Measurements from ENCODE around the gene TCAP.

TCAP gene

GRCh38 chr17:39658760-39659159 is 6.4 kb upstream of the TCAP start:
- no peak for DNase-seq (ENCODE audit: extremely low read depth, low read depth)
- TF ChIP-seq CTCF (IDR thresholded peaks at IDR 0.05; ENCODE audit: low read depth, low read length, missing control alignments), result no peak
- no peak overlapping the region for H3K4me3 ChIP-seq (replicated peaks; ENCODE audit: low read depth, low read length)

- no peak overlapping the region for H3K4me3 ChIP-seq (replicated peaks; ENCODE audit: low read depth, low read length)
- TF ChIP-seq CTCF (IDR thresholded peaks at IDR 0.05; ENCODE audit: low read depth, low read length, missing control alignments), result no peak
- DNase-seq (ENCODE audit: extremely low read depth, low read depth), result no peak
Observed at GRCh38 chr17:39659279-39660010, 5.7 kb upstream of the TCAP start.

- no peak for TF ChIP-seq CTCF (IDR thresholded peaks at IDR 0.05; ENCODE audit: low read depth, low read length, missing control alignments)
- no peak for DNase-seq (ENCODE audit: extremely low read depth, low read depth)
- H3K4me3 ChIP-seq (replicated peaks; ENCODE audit: low read depth, low read length), result no peak overlapping the region
Observed at GRCh38 chr17:39660011-39660360, 5.2 kb upstream of the TCAP start.

GRCh38 chr17:39660397-39661385 is 4.5 kb upstream of the TCAP start:
- no peak for TF ChIP-seq CTCF (IDR thresholded peaks at IDR 0.05; ENCODE audit: low read depth, low read length, missing control alignments)
- DNase-seq (ENCODE audit: extremely low read depth, low read depth), result no peak
- H3K4me3 ChIP-seq (replicated peaks; ENCODE audit: low read depth, low read length), result no peak overlapping the region

GRCh38 chr17:39661744-39662541 is 3.2 kb upstream of the TCAP start:
- TF ChIP-seq CTCF (IDR thresholded peaks at IDR 0.05; ENCODE audit: low read depth, low read length, missing control alignments), result no peak
- no peak overlapping the region for H3K4me3 ChIP-seq (replicated peaks; ENCODE audit: low read depth, low read length)
- no peak for DNase-seq (ENCODE audit: extremely low read depth, low read depth)

- DNase-seq (ENCODE audit: extremely low read depth, low read depth), result no peak
- no peak for TF ChIP-seq CTCF (IDR thresholded peaks at IDR 0.05; ENCODE audit: low read depth, low read length, missing control alignments)
- no peak overlapping the region for H3K4me3 ChIP-seq (replicated peaks; ENCODE audit: low read depth, low read length)
Observed at GRCh38 chr17:39662551-39663339, 2.4 kb upstream of the TCAP start.
